H9 (cell line): ENCODE results near the gene ACADSB. TPM values are rescaled to one million over a fixed set of nuclear protein-coding genes. Genes with fewer than 3 reads are reported as not detected.

Experiments used
- DNase-seq: peaks from one replicate; pipeline ENCODE4 v3.0.0-alpha.2; 2017
- H2AFZ ChIP-seq: one replicate; pipeline ENCODE4 v1.6.1; 2013; ENCODE audit warnings: mild to moderate bottlenecking, low read length, control low read depth, moderate library complexity
- H2AK5ac ChIP-seq: 2 replicates; pipeline ENCODE4 v1.6.1; 2013; ENCODE audit warnings: low read length, control low read depth, mixed read lengths; ENCODE audit not compliant: insufficient read length
- H2BK120ac ChIP-seq: one replicate; pipeline ENCODE4 v1.6.1; 2013; ENCODE audit warnings: low read depth, mild to moderate bottlenecking, low read length, control low read depth, inconsistent platforms; ENCODE audit not compliant: poor library complexity, severe bottlenecking
- H2BK12ac ChIP-seq: 2 replicates; pipeline ENCODE4 v1.6.1; 2013; ENCODE audit warnings: low read length, control low read depth, mixed read lengths, low read depth; ENCODE audit not compliant: insufficient read length
- H2BK15ac ChIP-seq: 2 replicates; pipeline ENCODE4 v1.6.1; 2013; ENCODE audit warnings: low read depth, low read length, control low read depth
- H2BK20ac ChIP-seq: one replicate; pipeline ENCODE4 v1.6.1; 2013; ENCODE audit warnings: low read depth, mild to moderate bottlenecking, low read length, control low read depth, inconsistent platforms; ENCODE audit not compliant: poor library complexity, severe bottlenecking
- H2BK5ac ChIP-seq: 2 replicates; pipeline ENCODE4 v1.6.1; 2013; ENCODE audit warnings: low read length, control low read depth, mixed read lengths; ENCODE audit not compliant: insufficient read length
- H3K14ac ChIP-seq: 2 replicates; pipeline ENCODE4 v1.6.1; 2013; ENCODE audit warnings: low read length, control low read depth; ENCODE audit not compliant: insufficient read depth
- H3K18ac ChIP-seq: 2 replicates; pipeline ENCODE4 v1.6.1; 2013; ENCODE audit warnings: low read depth, mild to moderate bottlenecking, mixed read lengths, low read length, control low read depth; ENCODE audit not compliant: insufficient read length
- H3K23ac ChIP-seq: 2 replicates; pipeline ENCODE4 v1.6.1; 2013; ENCODE audit warnings: low read length, control low read depth, mixed read lengths, low read depth; ENCODE audit not compliant: insufficient read length
- H3K23me2 ChIP-seq: 2 replicates; pipeline ENCODE4 v1.6.1; 2013; ENCODE audit warnings: low read depth, mild to moderate bottlenecking, mixed read lengths, low read length, control low read depth; ENCODE audit not compliant: insufficient read length, poor library complexity, severe bottlenecking
- H3K27ac ChIP-seq: 2 replicates; pipeline ENCODE4 v1.5.1; 2013; ENCODE audit warnings: low read length, control low read depth, mixed read lengths, low read depth; ENCODE audit not compliant: insufficient read length
- H3K27me3 ChIP-seq: 2 replicates; pipeline ENCODE4 v1.6.1; 2013; ENCODE audit warnings: low read length, control low read depth, inconsistent platforms; ENCODE audit not compliant: insufficient read depth
- H3K4ac ChIP-seq: 2 replicates; pipeline ENCODE4 v1.6.1; 2013; ENCODE audit warnings: low read depth, mild to moderate bottlenecking, control low read depth, inconsistent platforms, low read length, moderate library complexity
- H3K4me1 ChIP-seq: 2 replicates; pipeline ENCODE4 v1.6.1; 2013; ENCODE audit warnings: low read length, control low read depth, inconsistent platforms; ENCODE audit not compliant: insufficient read depth
- H3K4me2 ChIP-seq: 2 replicates; pipeline ENCODE4 v1.6.1; 2013; ENCODE audit warnings: low read length, control low read depth, mixed read lengths; ENCODE audit not compliant: insufficient read length, insufficient read depth
- H3K56ac ChIP-seq: 2 replicates; pipeline ENCODE4 v1.6.1; 2013; ENCODE audit warnings: low read depth, mild to moderate bottlenecking, mixed read lengths, low read length, control low read depth; ENCODE audit not compliant: insufficient read length
- H3K79me1 ChIP-seq: 2 replicates; pipeline ENCODE4 v1.6.1; 2013; ENCODE audit warnings: low read depth, mild to moderate bottlenecking, moderate library complexity, low read length, control low read depth, inconsistent platforms; ENCODE audit not compliant: insufficient read depth, poor library complexity, severe bottlenecking
- H3K79me2 ChIP-seq: 2 replicates; pipeline ENCODE4 v1.6.1; 2013; ENCODE audit warnings: low read length, control low read depth, inconsistent platforms; ENCODE audit not compliant: insufficient read depth
- H3K9ac ChIP-seq: 2 replicates; pipeline ENCODE4 v1.6.1; 2013; ENCODE audit warnings: low read length, control low read depth, mixed read lengths; ENCODE audit not compliant: insufficient read length; ENCODE audit errors: extremely low read depth
- H3K9me3 ChIP-seq: one replicate; pipeline ENCODE4 v1.6.1; 2013; ENCODE audit warnings: low read depth, low read length, inconsistent platforms; ENCODE audit not compliant: control insufficient read depth
- H3T11ph ChIP-seq: one replicate; pipeline ENCODE4 v1.6.1; 2013; ENCODE audit warnings: mild to moderate bottlenecking, low read length, control low read depth, inconsistent platforms
- H4K20me1 ChIP-seq: one replicate; pipeline ENCODE4 v1.6.1; 2013; ENCODE audit not compliant: control insufficient read depth, insufficient read length, insufficient read depth
- H4K5ac ChIP-seq: 2 replicates; pipeline ENCODE4 v1.6.1; 2013; ENCODE audit warnings: low read depth, mild to moderate bottlenecking, mixed read lengths, low read length, control low read depth; ENCODE audit not compliant: insufficient read length
- H4K8ac ChIP-seq: replicated peaks from 2 replicates; pipeline ENCODE4 v1.6.1; 2013; ENCODE audit warnings: low read length, control low read depth, mixed read lengths, low read depth; ENCODE audit not compliant: insufficient read length
- H4K91ac ChIP-seq: 2 replicates; pipeline ENCODE4 v1.6.1; 2013; ENCODE audit warnings: low read depth, mild to moderate bottlenecking, moderate library complexity, mixed read lengths, low read length, control low read depth; ENCODE audit not compliant: insufficient read length
- H3K27ac Mint-ChIP-seq, 3 experiments: 2 replicates in 2 of 3; 3 replicates in 1 of 3; pipeline ENCODE4 v1.8.0; 2020 to 2021; ENCODE audit warnings: mixed read lengths in 3 of 3, mild to moderate bottlenecking in 1 of 3, moderate library complexity in 1 of 3
- H3K27me3 Mint-ChIP-seq: 2 replicates; pipeline ENCODE4 v1.8.0; 2021; ENCODE audit warnings: low read depth, mild to moderate bottlenecking, moderate library complexity, mixed read lengths
- H3K36me3 Mint-ChIP-seq, 3 experiments: 2 replicates in 2 of 3; 3 replicates in 1 of 3; pipeline ENCODE4 v1.8.0; 2020 to 2021; ENCODE audit warnings: low read depth in 3 of 3, mixed read lengths in 3 of 3; ENCODE audit not compliant: insufficient read depth in 1 of 3
- H3K4me1 Mint-ChIP-seq, 2 experiments: 2 replicates each; pipeline ENCODE4 v1.8.0; 2020; ENCODE audit warnings: mixed read lengths in 2 of 2
- H3K4me3 Mint-ChIP-seq, 2 experiments: 2 replicates in 1 of 2; 3 replicates in 1 of 2; pipeline ENCODE4 v1.8.0; 2020 to 2021; ENCODE audit warnings: mild to moderate bottlenecking in 2 of 2, mixed read lengths in 2 of 2, moderate library complexity in 1 of 2
- H3K9me3 Mint-ChIP-seq, 2 experiments: 2 replicates in 1 of 2; 3 replicates in 1 of 2; pipeline ENCODE4 v1.8.0; 2020; ENCODE audit warnings: mild to moderate bottlenecking in 2 of 2, mixed read lengths in 2 of 2, moderate library complexity in 1 of 2
- CTCF ChIP-seq: fragments of 200-600 bp; sonication (generic); conservative IDR thresholded peaks from 3 replicates; pipeline ENCODE4 v1.8.0; 2021; ENCODE audit warnings: antibody characterized with exemption, mild to moderate bottlenecking
- WGBS: extraction: QIAGEN DNeasy Blood & Tissue Kit; methylation state at CpG from one replicate; pipeline ENCODE4 v1.1.7; 2013; ENCODE audit warnings: missing lambda C conversion rate, low lambda C conversion rate, mixed read lengths; ENCODE audit not compliant: insufficient read length; ENCODE audit errors: extremely low coverage; 5-methylcytosine and 5-hydroxymethylcytosine counted together
- total RNA-seq: library from RNA; stranded (reverse); gene quantifications from 2 replicates; pipeline ENCODE4 v1.2.1, GENCODE V29; 2021

The ACADSB gene
- total RNA-seq, 1 experiment from 2014 or later: 35.1 TPM

- H3K79me1 ChIP-seq: no peaks in the 10 kb centered on the region
- H3K23me2 ChIP-seq: no peaks in the 10 kb centered on the region
- no peak overlapping the region for H3K14ac ChIP-seq
- H3K9ac ChIP-seq: no peak overlapping the region
- H2BK120ac ChIP-seq: no peak overlapping the region
- H2BK15ac ChIP-seq: no peak overlapping the region
- H4K20me1 ChIP-seq: no peaks in the 10 kb centered on the region
- Mint-ChIP-seq H3K9me3 (no peaks in the 10 kb centered on the region), H3K36me3 (peaks cover 3 to 24% (median 22%) of the 10 kb centered on the region in 3 experiments; a peak in 5 of 7 replicates), H3K27ac (no peak overlapping the region), H3K4me3 (no peak overlapping the region), H3K27me3 (no peaks in the 10 kb centered on the region), H3K4me1 (peaks cover 4 to 11% of the 10 kb centered on the region in 2 experiments)
- TF ChIP-seq CTCF: no peak
- H3K4me2 ChIP-seq: no peak overlapping the region
- H3K9me3 ChIP-seq: no peaks in the 10 kb centered on the region
- no peak overlapping the region for H2AFZ ChIP-seq
- no peaks in the 10 kb centered on the region for H3K4me1 ChIP-seq
- WGBS: no CpG with 5 or more reads among the region's 3 CpGs
- H4K5ac ChIP-seq: no peak overlapping the region
- no peak overlapping the region for H2BK5ac ChIP-seq
- no peak overlapping the region for H3T11ph ChIP-seq
- H3K4ac ChIP-seq: no peak overlapping the region
- H3K23ac ChIP-seq: no peak overlapping the region
- no peak overlapping the region for H2AK5ac ChIP-seq
- H3K27ac ChIP-seq: no peak overlapping the region
- H3K79me2 ChIP-seq: no peaks in the 10 kb centered on the region
- no peak for DNase-seq
- no peak overlapping the region for H3K18ac ChIP-seq
- no peak overlapping the region for H4K91ac ChIP-seq
- H2BK12ac ChIP-seq: no peak overlapping the region
- no peak overlapping the region for H3K56ac ChIP-seq
- H4K8ac ChIP-seq: no peak overlapping the region
- H2BK20ac ChIP-seq: no peak overlapping the region
- no peaks in the 10 kb centered on the region; the same call in 1 of the 2 replicates for H3K27me3 ChIP-seq
Observed at GRCh38 chr10:122999347-122999746, 9.5 kb upstream of the ACADSB start.
